GM12874 (cell line): ENCODE data around the gene AFM.

Source experiments
- CTCF ChIP-seq: IDR thresholded peaks from 2 replicates; pipeline ENCODE4 v1.5.1; 2011; ENCODE audit warnings: low read depth, mild to moderate bottlenecking, control low read depth, low read length, moderate library complexity; ENCODE audit not compliant: insufficient read depth

Gene AFM

GRCh38 chr4:73451404-73451803 lies 30.1 kb upstream of the AFM start:
- no peak for TF ChIP-seq CTCF

- no peak for TF ChIP-seq CTCF
Measured at GRCh38 chr4:73451981-73452747, 29.4 kb upstream of the AFM start.

DNA sequence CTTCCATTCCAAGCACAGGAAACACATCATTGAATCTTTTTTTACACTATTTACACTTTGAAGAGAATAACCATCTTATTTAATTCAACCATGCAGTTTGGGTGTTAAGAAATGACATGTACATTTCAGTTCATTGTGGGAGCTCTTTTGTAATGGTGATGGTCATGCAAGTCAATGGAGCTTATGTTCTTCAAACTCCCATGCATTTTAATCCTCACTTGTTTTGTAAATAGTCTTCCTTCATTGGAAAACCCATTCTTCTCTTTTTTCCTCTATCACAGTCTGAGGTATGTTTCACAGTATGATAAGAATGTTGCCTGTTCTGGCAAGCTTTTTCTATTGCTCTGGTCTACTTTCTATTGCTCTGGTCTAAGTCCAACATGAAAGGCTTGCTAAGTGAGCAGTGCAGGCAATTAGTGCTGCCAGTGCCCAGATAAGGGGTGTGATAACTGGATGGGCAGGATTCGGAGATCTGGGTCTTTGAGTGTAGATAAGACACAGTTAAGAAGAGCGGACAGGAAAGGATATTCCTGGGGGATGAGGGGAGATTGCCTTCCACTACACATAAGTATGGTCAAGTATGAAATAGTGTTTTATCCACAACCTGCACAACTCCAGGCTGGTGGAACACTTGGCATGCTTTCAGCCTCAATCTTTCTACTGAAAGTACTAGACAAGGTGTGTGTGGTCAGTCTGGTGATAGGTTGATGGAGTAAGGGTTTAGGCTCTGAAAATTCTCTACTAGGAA lies 28.4 kb upstream of the AFM start:
- no peak for TF ChIP-seq CTCF

DNA sequence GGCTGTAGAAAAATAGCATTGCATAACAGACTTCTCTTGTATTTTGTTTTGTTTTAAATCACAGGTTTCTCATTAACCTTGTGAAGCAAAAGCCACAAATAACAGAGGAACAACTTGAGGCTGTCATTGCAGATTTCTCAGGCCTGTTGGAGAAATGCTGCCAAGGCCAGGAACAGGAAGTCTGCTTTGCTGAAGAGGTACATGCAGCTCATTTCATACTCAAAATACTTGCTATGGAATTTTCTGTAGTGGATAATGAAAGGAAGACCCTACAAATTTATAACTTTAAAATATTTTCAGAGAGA lies 27.9 kb upstream of the AFM start:
- no peak for TF ChIP-seq CTCF

GRCh38 chr4:73454920-73455319 lies 26.6 kb upstream of the AFM start:
- no peak for TF ChIP-seq CTCF

- TF ChIP-seq CTCF: no peak
Measured at GRCh38 chr4:73456177-73457022, 25.1 kb upstream of the AFM start.
